Stimulated activated CD4-positive, alpha-beta T cell treated with anti-CD3 and anti-CD28 coated beads, TNF-alpha, amount 100 ng/mL, for 48 hours (primary cell): ENCODE measurements around the gene PPP1R9B.

Experiments
- DNase-seq, 3 donors: peaks; one replicate each; pipeline ENCODE4 v3.0.0-alpha.2; 2020; ENCODE audit warnings: low read depth in 3 of 3

PPP1R9B gene

DNA sequence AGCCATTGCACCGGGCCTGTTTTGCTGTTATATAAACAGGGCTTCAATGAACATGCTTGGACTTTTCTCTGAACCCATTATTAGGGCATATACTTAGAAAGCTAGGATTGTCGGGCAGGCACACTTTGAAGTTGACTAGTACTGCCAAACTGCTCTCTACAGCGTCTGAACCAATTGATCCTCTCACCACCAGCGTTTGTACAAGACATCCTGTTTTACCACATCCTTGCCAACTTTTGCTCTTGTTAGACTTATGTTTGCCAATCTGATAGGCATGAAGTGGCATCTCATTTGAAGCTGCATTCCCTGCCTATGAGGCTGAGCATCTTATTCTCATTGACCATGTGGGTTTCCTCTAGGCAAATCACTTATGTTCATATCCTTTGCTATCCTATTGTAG, 7.4 kb upstream of the PPP1R9B start:
- DNase-seq: no peak

DNA sequence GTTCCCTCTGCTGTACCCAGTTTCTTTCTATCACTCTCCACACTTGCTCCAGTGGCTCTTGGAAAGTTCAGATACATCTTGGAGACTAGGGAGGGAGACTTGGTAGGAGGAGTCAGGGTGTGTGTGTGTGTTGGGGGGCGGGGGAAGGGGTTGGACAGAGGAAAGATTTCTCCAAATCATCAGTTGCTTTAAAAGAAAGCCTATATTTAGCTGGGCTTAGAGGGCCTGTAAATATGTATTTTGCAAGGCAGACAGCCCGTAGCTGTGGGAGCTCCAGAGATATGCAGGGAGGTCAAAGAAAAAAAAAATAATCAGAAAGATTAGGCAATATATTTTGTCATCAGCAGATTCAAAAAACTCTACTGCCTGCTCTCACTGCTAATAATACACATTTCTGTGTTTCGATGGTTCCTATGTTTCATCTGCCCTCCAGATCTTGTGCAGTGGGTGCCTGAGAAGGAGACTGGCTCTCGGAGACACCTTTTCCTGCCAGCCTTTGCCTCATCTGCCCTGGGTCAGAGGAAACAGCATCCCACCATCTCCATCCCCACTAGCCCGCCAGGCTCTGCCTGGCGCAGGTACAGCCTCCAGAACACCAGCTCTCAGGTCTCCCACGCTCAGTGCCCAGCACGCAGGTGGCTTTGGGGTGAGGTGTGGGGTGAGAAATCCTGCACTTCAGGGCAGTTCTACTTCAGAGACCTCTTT, 4.8 kb upstream of the PPP1R9B start:
- no peak for DNase-seq

DNA sequence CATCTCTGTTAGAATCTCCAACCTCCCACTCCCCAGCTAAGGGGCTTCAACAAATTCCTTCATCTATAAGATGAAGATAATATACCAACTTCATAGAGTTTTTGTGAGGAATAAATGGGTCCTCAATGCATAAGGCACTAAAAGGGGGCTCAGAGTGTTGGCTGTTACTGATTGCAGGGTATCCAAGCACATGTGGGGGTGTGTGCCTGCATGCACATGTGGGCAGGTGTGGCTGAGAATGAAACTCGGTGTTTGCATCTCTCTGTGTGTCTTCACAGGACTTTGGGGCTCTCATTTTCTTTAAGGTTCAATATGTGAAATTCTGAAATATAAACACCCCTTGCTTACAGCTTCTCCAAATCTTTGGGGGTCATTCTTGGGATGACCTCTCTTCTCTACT, 4.1 kb upstream of the PPP1R9B start:
- no peak for DNase-seq

DNA sequence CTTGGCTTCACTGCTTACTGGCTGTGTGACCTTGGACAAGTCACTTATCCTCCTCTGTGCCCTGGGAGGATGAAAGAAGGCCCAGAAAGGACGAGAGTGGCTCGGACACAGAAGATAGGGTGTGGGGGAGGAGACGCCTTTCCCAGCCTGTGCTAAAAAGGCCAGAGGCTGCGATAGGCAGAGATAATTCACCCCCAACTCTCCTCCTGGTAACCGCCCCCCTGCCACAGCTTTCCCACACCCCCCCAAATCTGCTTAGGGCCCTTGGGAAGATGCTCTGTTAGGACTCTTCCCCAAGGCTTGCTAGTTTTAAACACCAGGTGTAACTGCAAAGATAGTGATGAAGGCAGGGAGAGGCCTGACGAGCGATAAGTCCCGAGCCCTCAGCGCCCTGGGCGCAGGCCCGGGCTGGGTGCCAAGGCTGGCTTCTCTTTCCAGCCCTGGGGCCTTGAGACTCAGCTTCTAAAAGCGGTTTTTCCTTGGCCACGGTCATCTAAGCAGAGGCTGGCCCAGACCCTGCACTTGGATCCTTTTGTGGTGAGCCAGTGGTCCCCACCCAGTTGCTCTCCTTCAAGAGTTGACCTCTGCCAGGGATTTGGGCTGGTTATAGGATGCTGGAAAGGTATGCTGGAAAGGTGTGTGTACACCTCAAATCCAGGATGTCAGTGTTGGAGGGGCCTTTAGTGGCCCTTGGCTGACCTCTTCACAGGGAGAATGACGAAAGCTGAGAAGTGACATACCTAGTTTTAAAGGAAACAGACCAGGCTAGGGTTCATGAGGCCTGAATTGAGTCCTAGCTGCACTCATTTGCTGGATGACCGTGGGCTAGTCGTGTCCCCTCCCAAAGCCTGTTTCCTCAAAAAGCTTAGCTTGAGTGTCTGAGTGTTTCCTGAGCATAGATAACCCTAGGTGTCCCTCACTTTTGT, 3.4 kb upstream of the PPP1R9B start:
- DNase-seq: no peak

DNA sequence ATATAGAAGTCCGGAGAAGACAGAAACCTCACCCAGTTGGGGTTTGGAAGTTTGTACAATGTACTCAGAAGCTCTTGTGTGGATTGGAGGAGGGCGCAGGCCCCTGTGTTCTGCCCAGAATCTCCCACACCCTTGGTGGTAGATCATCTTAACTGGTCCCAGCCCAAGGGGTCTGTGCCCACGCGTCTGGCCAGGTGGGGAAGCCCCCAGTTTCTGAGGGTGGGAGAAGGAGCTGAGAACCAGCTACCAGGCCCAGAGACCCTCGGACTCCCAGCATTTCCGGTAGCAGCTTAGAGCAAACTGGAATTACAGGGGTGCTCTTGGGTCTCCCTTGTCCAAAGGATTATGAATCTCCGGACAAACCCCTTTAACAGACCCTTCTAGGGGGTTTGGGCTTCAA, 2.3 kb upstream of the PPP1R9B start:
- DNase-seq: no peak

DNA sequence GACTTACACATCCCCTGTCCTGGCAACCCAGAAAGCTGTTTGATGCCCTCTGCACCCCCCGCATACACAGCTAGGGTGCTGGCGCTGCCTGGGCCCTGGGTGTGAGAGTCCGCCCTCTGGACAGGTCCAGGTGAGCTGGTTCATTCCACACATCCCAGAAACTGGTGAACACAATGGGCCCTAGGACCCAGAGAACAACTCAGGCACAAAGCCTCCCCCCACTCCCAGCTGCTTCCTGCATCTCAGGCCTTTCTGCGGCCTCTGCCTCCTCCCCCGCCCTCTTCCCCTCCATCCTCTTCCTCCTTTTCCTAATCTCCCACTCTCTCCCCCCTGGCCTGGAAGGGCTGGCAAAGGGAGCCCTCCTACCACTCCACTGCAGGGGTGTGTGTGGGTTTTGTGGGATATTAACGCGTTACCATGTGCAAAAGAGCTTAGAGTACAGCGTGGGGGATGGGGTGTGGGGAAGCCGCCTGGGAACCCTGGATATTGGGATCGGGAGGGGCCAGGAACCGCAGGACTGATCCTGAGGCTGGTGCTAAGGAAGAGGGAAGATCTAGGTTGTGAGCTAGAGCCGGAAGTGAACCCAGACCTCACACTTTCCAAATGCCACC, 1.6 kb upstream of the PPP1R9B start:
- peak in 1 of 3 donors; percentile 45 for DNase-seq

DNA sequence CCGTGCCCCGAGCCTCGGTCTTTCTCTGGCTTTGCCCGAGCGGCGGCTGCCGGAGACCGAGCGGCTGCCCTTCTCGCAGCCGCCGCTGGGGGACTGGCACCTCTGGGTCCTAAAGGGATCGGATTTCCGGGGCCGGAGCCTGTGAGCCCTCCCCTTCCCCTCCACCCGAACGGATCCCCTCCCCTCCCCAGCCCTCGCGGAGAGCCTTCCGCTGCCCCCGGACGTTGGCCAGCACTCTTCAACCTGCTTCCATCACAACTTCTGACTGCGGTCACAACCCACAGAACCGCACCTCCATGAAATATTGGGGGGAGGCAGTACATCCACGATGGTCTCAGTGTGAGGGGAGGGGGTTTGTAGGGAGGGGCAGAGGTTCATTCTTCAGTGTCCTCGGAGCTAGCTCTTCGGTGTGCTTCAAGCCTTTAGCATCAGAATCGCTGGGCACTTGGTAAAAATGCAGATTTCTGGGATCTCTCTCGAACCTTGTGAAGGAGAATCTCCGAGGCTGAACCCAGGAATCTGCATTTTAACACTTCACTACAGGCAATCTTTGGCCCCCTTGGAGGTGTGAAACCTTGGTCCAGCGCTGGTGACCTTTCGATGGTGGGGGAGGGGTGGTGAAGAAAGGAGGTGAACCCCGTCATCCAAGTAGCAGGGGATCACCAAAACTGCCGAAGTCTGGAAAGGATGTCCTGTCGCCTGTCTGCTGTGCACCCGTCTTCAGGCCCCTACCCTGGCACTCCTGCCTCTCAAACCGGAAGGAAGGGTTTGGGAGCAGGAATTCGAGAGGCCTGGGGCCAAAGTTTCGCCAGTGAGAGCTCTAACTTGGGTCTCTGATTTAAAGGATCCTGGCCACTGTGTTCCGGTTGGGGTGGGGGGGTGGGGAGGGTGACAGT, 812 bp upstream of the PPP1R9B start:
- DNase-seq: peak; percentile 75 to 88 (median 78)

DNA sequence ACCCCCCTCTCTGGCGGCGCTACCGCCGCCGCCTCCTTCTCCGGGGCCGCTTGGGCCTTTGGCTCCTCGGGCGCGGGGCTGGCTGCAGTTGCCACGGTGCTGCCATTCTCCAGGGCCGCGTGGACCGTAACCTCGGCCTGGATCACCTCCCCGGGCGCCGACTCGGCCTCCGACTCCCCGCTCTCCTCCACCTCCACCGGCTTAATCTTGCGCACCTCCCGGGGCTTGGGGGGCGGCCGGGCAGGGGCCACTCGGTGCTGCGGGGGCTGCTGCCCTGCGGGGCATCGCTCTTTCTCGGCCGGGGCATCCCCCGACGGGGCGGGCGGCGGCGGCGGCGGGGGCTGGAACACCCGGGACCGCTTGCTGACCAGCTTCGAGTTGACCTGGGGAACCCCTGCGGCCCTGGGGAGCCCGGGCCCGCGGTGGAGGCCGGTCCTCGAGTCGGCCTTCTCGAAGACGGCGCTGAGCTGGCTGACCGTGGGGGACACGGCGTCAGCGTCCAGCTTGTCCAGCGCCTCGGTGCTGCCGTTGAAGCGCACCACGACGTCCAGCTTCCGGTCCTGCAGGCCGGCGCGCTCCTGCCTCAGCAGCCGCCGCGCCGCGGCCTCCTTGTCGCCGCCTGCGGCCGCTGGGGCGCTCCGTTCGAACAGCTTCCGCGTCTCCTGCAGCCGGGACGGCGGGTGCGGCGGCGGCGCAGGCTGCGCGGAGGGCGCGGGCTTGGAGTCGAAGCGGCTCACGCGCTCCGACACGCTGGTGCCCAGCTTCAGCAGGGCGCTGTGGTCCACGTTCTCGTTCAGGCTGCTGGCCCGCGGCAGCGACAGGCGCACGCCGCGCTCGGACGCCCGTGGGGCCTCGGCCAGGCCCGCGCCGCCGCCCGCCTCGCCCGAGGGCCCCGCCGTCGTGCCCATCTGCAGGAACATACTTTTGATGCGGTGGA, 792 bp downstream of the PPP1R9B start:
- DNase-seq: no peak

DNA sequence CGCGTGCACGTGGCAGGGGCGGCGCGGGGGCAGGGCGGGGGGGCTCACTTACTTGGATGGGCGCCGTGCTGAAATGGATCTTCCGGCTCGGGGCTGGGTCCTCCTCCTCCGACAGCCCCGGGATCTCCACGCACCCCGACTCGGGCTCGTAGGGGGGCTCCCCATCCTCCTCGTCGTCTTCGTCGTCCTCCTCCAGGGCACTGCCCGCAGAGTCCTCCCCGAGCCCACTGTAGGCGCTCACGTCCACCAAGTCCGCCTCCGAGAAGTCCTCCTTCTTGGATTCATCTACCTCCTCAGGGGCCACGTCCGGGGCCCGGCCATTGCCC, 1.4 kb downstream of the PPP1R9B start:
- DNase-seq: no peak

DNA sequence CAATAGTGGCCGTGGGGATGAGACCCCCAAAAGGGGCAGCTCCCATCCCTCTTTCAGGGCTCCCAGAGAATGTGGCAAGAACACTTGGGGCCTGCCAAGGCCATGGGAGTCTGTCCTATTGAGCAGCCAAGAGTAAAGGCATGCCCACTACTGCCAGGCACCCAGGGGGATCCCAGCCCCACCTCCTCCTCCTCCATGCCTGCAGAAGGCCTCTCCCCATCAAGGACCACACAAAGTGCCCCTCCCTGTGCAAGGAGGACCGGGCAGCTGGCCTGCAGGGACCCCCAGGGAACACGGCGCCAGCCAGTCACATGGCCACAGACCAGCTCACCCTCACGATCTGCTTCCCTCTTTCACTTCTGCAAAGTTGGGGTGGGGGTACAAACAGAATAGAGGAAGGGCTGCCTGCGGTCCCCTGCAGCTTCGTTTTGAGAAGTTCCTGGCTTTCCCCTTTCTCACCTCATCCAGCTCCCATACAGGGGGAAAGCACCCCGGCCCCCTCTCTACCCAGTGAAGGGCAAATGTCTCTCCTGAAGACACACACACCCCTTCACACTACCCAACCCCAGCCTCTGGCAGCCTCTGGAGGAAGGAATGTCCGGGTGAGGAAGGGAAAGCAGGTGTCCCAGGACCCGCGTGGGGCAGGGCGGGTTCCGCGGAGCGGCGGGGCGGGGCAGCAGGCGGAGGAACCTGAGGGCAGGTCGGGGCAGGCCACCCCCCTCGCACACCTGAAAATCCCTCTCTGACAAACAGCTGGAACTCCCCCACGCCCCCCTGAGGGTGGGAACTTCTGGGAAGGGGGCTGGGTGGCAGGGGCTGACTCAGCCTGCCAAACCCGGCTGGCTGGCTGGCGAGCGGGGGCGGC, 2.0 kb downstream of the PPP1R9B start:
- peak in 2 of 3 donors; percentile 65 to 66 for DNase-seq

DNA sequence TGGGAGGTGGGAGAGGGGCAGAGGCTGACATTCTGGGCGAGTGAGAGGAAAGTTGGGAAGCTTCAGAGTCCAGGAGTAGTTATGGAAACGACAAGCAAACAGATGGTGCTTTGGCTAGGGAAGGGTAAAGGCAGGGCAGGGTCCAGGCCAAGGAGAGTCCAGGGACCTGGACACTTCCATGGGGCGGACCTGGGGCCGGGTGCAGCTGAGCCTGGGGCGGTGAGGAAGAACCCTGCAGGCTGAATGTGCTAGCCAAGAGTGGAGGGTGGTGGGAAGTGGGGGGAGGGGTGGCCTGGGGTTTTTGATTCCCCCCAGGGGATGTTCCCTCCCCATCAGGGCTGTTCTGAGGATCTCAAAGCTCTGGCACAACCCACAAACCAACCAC, 2.6 kb downstream of the PPP1R9B start:
- no peak for DNase-seq

DNA sequence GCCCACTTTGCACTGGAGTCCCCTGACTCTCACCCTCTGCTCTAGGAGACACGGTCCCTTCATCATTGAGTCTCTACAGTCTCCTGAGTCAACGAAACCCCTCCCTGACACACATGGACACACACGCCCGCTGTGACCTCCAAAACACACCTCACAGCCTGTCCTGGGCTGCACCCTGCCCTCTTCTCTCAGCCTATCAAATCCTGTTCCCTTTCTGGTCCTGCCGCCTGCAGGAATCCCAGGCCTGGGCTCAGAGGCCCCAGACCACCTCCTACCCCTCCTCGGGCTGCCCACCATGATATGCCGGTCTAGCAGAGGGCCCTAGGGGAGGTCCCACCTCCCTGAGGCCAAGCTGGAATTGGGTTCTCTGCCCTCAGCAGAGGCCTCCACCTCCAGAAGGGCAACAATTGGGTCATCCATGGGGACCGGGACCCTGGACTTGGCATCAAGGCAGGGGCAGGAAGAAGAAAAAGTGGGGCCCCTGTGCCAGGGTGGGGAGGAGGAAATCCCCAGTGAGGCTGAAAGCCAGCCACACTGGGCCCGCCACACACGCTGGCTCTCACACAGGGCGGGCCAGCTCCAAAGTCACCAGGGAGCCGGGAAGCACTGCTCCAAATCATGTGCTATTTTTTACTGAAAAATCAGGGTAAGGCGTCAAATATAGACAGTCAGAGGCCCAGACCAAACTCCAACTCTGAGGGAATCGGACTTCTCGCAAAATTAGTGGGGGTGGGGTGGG, 3.4 kb downstream of the PPP1R9B start:
- no peak for DNase-seq

DNA sequence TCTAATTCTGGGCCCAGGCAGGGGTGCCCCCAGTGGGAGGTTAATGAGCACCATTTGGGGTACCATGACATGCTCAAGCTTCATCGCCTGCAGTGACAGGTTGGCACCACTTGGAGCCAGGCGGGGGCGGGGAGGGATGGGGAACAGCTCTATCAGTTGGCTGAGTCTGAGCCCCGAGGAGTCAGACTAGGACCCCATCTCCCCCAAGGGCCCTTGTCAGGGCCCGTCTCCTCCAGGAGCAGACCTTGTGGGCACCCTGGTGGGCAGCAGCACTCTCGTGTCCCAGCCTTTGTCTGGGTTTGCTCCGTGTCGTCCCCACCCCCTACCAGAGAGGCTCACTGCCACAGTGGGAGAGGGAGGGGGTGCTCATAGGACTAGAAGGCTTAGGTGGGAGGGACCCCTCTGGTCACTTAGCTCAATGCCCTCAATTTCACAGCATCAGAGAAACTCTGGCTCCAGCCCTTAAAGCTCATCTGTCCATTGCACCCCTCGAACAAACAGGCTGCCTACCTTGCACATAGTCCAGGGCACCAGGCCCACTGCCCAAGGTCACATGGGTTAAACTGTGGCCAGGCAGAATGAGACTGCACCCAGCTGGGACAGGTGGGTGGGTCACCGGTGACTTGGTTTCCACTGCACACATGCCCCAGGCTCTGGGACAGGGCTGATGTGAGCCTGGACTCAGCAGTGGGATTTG, 4.1 kb downstream of the PPP1R9B start:
- no peak for DNase-seq

DNA sequence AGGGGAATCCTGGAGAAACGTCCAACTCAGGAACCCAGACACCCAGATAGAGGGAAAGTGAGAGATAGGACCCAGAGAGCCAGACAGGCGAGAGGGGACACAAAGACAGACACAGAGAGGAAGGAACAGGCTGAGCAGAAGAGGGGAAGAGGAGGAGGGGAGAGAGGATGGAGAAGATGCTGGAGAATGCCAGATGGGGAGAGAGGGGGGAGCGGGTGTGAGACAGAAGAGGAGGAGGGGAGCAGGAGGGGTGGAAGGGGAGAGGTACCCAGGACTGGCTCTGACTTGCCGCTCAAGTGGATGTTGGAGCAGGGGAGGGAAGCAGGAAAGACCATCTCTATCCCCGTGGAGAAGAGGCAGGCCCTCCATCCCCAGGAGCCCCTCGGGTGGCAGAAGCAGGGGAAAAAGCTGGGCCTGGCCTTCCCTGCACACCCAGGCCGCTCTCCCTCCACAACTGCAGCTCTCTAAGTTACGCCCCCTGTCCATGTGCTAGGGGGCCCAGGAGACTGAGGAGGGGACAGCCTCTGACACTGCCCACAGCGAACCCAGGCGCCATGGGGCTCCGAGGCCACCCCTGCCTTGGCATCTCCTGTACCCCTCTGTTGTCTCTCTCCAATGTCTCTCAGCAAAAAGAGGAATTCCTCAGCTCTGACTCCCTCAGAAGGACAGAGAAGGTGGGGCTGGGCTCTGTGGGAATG, 4.8 kb downstream of the PPP1R9B start:
- DNase-seq: no peak

DNA sequence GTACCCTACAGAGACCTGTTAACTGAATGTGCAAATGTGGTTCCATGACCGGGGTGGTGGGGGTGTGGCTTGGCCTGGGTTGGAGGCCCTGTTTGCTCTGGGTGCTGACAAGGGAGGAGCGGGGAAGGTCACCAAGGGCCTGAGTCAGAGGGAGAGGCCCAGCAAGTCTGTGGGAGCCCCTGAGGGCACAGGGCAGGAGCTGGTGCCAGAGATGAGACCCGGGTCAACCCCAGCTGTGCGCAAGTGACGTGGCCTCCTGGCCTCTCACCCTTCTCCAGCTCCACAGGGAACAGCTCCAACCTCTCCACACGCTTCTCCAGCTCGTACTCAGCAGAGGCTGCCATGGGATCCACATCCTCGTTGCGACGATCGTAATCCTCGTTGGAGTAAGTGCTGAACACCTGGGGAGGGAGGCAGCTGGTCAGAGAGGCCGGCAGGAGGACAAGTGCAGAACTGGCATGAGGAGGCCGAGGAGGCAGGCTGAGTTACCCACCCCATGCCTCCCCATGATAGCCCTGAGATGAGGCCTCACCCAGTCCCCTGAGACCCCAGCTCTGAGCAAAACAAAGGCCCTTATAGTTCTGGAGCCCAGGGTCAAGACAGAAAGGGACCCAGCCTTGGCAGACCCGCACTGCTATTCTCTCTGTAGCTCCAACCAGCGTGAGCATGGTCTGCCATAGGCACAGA, 5.5 kb downstream of the PPP1R9B start:
- DNase-seq: no peak

DNA sequence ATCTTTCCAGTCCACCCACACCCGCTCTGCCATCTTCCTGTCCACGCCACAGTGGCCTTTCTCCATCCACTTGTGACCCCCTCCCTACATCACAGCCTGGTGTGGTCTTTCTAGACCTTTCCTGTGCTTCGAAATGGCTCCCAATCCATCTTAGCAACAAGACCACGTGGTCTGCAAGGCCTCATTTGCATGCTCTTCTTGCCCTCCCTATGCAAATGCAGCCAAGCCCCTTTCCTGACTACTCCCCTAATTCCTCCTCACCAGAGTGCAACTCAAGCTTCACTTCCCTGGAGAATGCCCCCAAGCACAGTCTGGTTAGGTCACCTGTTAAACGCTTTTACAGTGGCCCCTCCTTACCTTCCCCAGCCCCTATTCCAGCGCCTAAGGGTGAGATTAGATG, 6.1 kb downstream of the PPP1R9B start:
- DNase-seq: no peak
